ENCODE measurements around the gene MCC. TPM values are rescaled to one million over a fixed set of nuclear protein-coding genes. Genes with fewer than 3 reads are reported as not detected.

MCC gene
- total RNA-seq, 1 donor from 2014 or later = 33.9 TPM

GRCh38 chr5:113118765-113119164, 369.5 kb downstream of the MCC start:
- Mint-ChIP-seq H3K9me3 (peaks cover 10% of the 10 kb centered on the region), H3K4me3 (no peak overlapping the region), H3K36me3 (peaks cover 20% of the 10 kb centered on the region), H3K27ac (peak overlapping the region; percentile 6), H3K4me1 (peaks cover 19% of the 10 kb centered on the region), H3K27me3 (ENCODE audit: low read depth) (no peaks in the 10 kb centered on the region)
- DNase-seq (ENCODE audit: low spot score in 2 of 2, unreplicated experiment in 2 of 2) = no peak
- TF ChIP-seq CTCF (IDR thresholded peaks at IDR 0.05; ENCODE audit: unreplicated experiment) = no peak

GRCh38 chr5:113118298-113118697, 370.0 kb downstream of the MCC start:
- H3K27me3 Mint-ChIP-seq (ENCODE audit: low read depth) = no peaks in the 10 kb centered on the region
- no peak for TF ChIP-seq CTCF (IDR thresholded peaks at IDR 0.05; ENCODE audit: unreplicated experiment)
- no peak overlapping the region for H3K27ac Mint-ChIP-seq
- no peak for DNase-seq (ENCODE audit: low spot score in 2 of 2, unreplicated experiment in 2 of 2)
- H3K9me3 Mint-ChIP-seq = peaks cover 13% of the 10 kb centered on the region
- H3K36me3 Mint-ChIP-seq = peaks cover 23% of the 10 kb centered on the region
- H3K4me3 Mint-ChIP-seq = no peak overlapping the region
- H3K4me1 Mint-ChIP-seq = peaks cover 14% of the 10 kb centered on the region

- Mint-ChIP-seq H3K4me1 (peaks cover 12% of the 10 kb centered on the region), H3K9me3 (peaks cover 13% of the 10 kb centered on the region), H3K27me3 (ENCODE audit: low read depth) (no peaks in the 10 kb centered on the region), H3K4me3 (no peak overlapping the region), H3K27ac (no peak overlapping the region), H3K36me3 (peaks cover 25% of the 10 kb centered on the region)
- no peak for DNase-seq (ENCODE audit: low spot score in 2 of 2, unreplicated experiment in 2 of 2)
- TF ChIP-seq CTCF (IDR thresholded peaks at IDR 0.05; ENCODE audit: unreplicated experiment) = no peak
Measured at GRCh38 chr5:113117543-113118115, 370.6 kb downstream of the MCC start.

- peaks cover 28% of the 10 kb centered on the region for H3K36me3 Mint-ChIP-seq
- H3K4me3 Mint-ChIP-seq = no peak overlapping the region
- H3K27ac Mint-ChIP-seq = no peak overlapping the region
- DNase-seq (ENCODE audit: low spot score in 2 of 2, unreplicated experiment in 2 of 2) = no peak
- peaks cover 12% of the 10 kb centered on the region for H3K4me1 Mint-ChIP-seq
- TF ChIP-seq CTCF (IDR thresholded peaks at IDR 0.05; ENCODE audit: unreplicated experiment) = no peak
- peaks cover 13% of the 10 kb centered on the region for H3K9me3 Mint-ChIP-seq
- no peaks in the 10 kb centered on the region for H3K27me3 Mint-ChIP-seq (ENCODE audit: low read depth)
Measured at GRCh38 chr5:113115956-113116355, 372.3 kb downstream of the MCC start.

- peaks cover 16% of the 10 kb centered on the region for H3K4me1 Mint-ChIP-seq
- no peak for TF ChIP-seq CTCF (IDR thresholded peaks at IDR 0.05; ENCODE audit: unreplicated experiment)
- H3K36me3 Mint-ChIP-seq = peaks cover 28% of the 10 kb centered on the region
- no peak overlapping the region for H3K27ac Mint-ChIP-seq
- H3K4me3 Mint-ChIP-seq = no peak overlapping the region
- no peak for DNase-seq (ENCODE audit: low spot score in 2 of 2, unreplicated experiment in 2 of 2)
- H3K27me3 Mint-ChIP-seq (ENCODE audit: low read depth) = no peaks in the 10 kb centered on the region
- H3K9me3 Mint-ChIP-seq = peaks cover 13% of the 10 kb centered on the region
Measured at GRCh38 chr5:113115061-113115460, 373.2 kb downstream of the MCC start.

- peaks cover 13% of the 10 kb centered on the region for H3K9me3 Mint-ChIP-seq
- no peak for TF ChIP-seq CTCF (IDR thresholded peaks at IDR 0.05; ENCODE audit: unreplicated experiment)
- H3K27ac Mint-ChIP-seq = no peak overlapping the region
- no peaks in the 10 kb centered on the region for H3K27me3 Mint-ChIP-seq (ENCODE audit: low read depth)
- no peak overlapping the region for H3K4me3 Mint-ChIP-seq
- H3K4me1 Mint-ChIP-seq = peaks cover 20% of the 10 kb centered on the region
- peaks cover 28% of the 10 kb centered on the region for H3K36me3 Mint-ChIP-seq
- no peak for DNase-seq (ENCODE audit: low spot score in 2 of 2, unreplicated experiment in 2 of 2)
Measured at GRCh38 chr5:113114559-113114958, 373.7 kb downstream of the MCC start.

Measured in mesothelial cell of epicardium (in vitro differentiated cells).